Activated T-helper 2 cell treated with anti-CD3 and anti-CD28 coated beads, Interferon-gamma antibody, Interleukin-2, Interleukin-4, amounts not matched to agents 10 μg/mL and 5 μg/mL and 100 μg/mL, durations not matched to agents 14 hours and 24 hours and 36 hours (primary cell): ENCODE measurements around the gene CACNA2D1. TPM values are rescaled to one million over a fixed set of nuclear protein-coding genes. Genes with fewer than 3 reads are reported as not detected.

Source experiments
- DNase-seq: peaks from one replicate; pipeline ENCODE4 v3.0.0; 2021; ENCODE audit warnings: low spot score
- H3K27ac Mint-ChIP-seq: one replicate; pipeline ENCODE4 v1.8.0; 2021; ENCODE audit warnings: mixed read lengths
- H3K27me3 Mint-ChIP-seq: one replicate; pipeline ENCODE4 v1.8.0; 2021; ENCODE audit warnings: low read depth, mixed read lengths
- H3K36me3 Mint-ChIP-seq: one replicate; pipeline ENCODE4 v1.8.0; 2021; ENCODE audit warnings: low read depth, mixed read lengths
- H3K4me1 Mint-ChIP-seq: one replicate; pipeline ENCODE4 v1.8.0; 2021; ENCODE audit warnings: low read depth, mixed read lengths
- H3K4me3 Mint-ChIP-seq: one replicate; pipeline ENCODE4 v1.8.0; 2021; ENCODE audit warnings: low read depth, mild to moderate bottlenecking, moderate library complexity, mixed read lengths
- H3K9me3 Mint-ChIP-seq: one replicate; pipeline ENCODE4 v1.8.0; 2021; ENCODE audit warnings: mixed read lengths
- intact Hi-C: fragments of 100-400 bp; cut with micrococcal nuclease; formaldehyde crosslinking; loops from one replicate; pipeline ENCODE4 v1.15.1; 2023
- total RNA-seq: library from RNA; stranded (reverse); gene quantifications from 2 replicates; pipeline ENCODE4 v1.2.3, GENCODE V29; 2022

The CACNA2D1 gene
- total RNA-seq = not detected in 2 replicates

DNA sequence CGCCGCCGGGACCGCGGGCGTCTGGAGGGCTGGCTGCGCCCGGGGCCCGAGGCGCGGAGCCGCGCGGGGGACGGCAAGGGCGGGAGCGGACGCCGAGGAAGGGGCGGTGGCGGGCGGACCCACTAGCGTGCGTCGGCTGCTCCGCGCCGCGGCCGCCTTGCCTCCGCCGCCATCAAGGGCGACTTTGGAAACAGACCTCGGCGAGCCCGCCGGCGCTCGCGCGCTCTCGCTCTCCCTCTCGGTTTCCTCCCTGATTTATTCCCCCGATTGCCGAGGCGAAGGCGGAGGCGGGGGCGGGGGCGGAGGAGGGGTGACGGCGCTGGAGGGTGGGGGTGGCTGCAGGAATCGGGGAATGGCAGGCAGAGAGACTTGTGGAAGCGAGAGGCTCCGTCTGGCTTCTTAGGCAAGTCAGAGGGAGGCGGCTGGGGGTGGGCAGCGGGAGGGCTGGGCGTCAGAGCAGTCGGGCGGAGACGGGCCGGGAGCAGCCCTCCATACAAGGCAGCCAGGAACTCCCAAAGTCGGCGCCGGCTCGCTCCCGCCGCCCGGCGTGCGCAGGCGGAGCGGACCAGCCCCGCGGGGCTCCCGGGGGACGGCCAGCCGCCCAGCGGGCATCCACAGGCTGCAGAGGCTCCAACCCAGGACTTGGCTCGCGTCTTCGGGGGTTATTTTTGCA is at the start of gene CACNA2D1:
Gene CACNA2D1, minus strand, starts transcription at position 231 of the 673 bp plus-strand sequence.
- intact Hi-C loops = no loop called here
- H3K4me3 Mint-ChIP-seq = peak within 1 kb of the TSS; percentile 30
- H3K27ac Mint-ChIP-seq = no peak within 1 kb of the TSS
- DNase-seq = no peak
- peaks cover 38% of the 10 kb centered on the region for H3K27me3 Mint-ChIP-seq
- peaks cover 2% of the 10 kb centered on the region for H3K4me1 Mint-ChIP-seq
- no peaks in the 10 kb centered on the region for H3K9me3 Mint-ChIP-seq
- H3K36me3 Mint-ChIP-seq = no peaks in the 10 kb centered on the region

GRCh38 chr7:82481499-82482097 is 38.0 kb upstream of the CACNA2D1 start:
- Mint-ChIP-seq H3K4me3 (no peak overlapping the region), H3K9me3 (no peaks in the 10 kb centered on the region), H3K27ac (no peak overlapping the region), H3K4me1 (no peaks in the 10 kb centered on the region), H3K36me3 (no peaks in the 10 kb centered on the region), H3K27me3 (no peaks in the 10 kb centered on the region)
- intact Hi-C loops = no loop called here
- DNase-seq = no peak

- Mint-ChIP-seq H3K27ac (no peak overlapping the region), H3K4me1 (no peaks in the 10 kb centered on the region), H3K36me3 (no peaks in the 10 kb centered on the region), H3K4me3 (no peak overlapping the region), H3K27me3 (no peaks in the 10 kb centered on the region), H3K9me3 (no peaks in the 10 kb centered on the region)
- intact Hi-C loops = no loop called here
- no peak for DNase-seq
Measured at GRCh38 chr7:82477733-82478515, 34.3 kb upstream of the CACNA2D1 start.

- intact Hi-C loops = no loop called here
- no peak for DNase-seq
- Mint-ChIP-seq H3K4me1 (no peaks in the 10 kb centered on the region), H3K36me3 (no peaks in the 10 kb centered on the region), H3K9me3 (no peaks in the 10 kb centered on the region), H3K4me3 (no peak overlapping the region), H3K27ac (no peak overlapping the region), H3K27me3 (no peaks in the 10 kb centered on the region)
Measured at GRCh38 chr7:82472966-82473365, 29.4 kb upstream of the CACNA2D1 start.

- H3K4me3 Mint-ChIP-seq = no peak overlapping the region
Measured at GRCh38 chr7:82471351-82472020, 27.9 kb upstream of the CACNA2D1 start.

DNA sequence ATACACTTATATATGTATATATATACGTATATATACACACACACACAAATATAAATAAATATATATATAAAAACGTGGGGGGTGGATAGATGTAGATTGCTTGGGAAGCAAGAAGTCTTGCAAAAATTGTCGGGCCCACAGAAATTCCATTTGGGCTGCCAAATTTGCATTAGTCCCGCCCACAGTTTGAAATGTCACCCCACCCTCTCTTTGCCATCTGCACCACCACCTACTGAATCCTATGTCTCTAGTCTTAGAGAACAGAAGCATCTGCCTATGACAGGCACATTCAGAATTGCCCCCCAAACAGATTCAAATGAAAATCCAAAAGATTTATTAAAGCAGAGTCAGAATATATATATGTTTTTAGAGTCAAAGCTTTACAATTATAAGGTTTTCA is 25.6 kb upstream of the CACNA2D1 start:
- H3K4me3 Mint-ChIP-seq = no peak overlapping the region
- peaks cover 4% of the 10 kb centered on the region for H3K9me3 Mint-ChIP-seq
- DNase-seq = no peak
- H3K27me3 Mint-ChIP-seq = no peaks in the 10 kb centered on the region
- intact Hi-C loops = no loop called here
- H3K36me3 Mint-ChIP-seq = no peaks in the 10 kb centered on the region
- no peak overlapping the region for H3K27ac Mint-ChIP-seq
- H3K4me1 Mint-ChIP-seq = no peaks in the 10 kb centered on the region

More at GRCh38 chr7:82471351-82472020, 27.9 kb upstream of the CACNA2D1 start:
- H3K27ac Mint-ChIP-seq = no peak overlapping the region
- no peaks in the 10 kb centered on the region for H3K4me1 Mint-ChIP-seq
- H3K36me3 Mint-ChIP-seq = no peaks in the 10 kb centered on the region
- no peak for DNase-seq
- intact Hi-C loops = no loop called here
- H3K9me3 Mint-ChIP-seq = no peaks in the 10 kb centered on the region
- H3K27me3 Mint-ChIP-seq = no peaks in the 10 kb centered on the region

DNA sequence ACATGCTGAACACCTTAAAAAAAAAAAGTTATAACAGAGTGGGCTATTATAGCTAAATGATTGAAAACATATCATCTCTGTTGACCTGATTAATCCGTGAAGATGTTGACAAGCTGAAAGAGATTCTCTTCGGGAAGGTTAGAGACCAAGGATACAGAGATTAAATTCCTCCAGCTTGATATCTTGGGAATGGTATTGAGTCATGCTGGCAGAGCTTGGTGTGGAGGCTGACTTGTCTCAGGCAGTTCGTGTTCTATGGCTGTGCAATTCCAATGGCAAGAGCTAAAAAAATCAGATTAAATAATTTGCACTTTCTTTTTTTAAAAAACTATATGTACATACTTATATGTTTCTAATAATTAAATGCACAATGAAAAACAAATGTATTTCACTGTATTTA is 24.9 kb upstream of the CACNA2D1 start:
- H3K4me1 Mint-ChIP-seq = no peaks in the 10 kb centered on the region

DNA sequence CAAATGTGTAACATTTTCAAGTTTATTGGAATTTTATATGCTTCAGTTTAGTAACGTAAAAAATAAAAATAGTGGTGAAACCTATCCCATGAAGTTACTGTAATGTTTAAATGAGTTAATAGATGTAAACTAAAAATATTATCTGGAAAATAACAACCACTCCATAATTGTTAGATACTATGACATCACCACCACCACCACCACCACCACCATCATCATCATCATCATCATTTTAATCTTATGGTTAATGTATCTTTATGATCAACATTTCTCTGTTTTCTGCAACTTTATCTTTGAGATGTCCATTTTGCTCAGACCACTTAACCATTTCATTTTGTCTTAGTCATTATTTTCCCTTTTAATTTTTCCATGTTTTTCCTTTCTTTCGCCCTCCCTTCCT is 23.4 kb upstream of the CACNA2D1 start:
- no peak overlapping the region for H3K4me3 Mint-ChIP-seq

More for the DNA sequence above, 24.9 kb upstream of the CACNA2D1 start:
- peaks cover 4% of the 10 kb centered on the region for H3K9me3 Mint-ChIP-seq
- no peak for DNase-seq
- no peak overlapping the region for H3K4me3 Mint-ChIP-seq
- intact Hi-C loops = no loop called here
- no peak overlapping the region for H3K27ac Mint-ChIP-seq
- no peaks in the 10 kb centered on the region for H3K36me3 Mint-ChIP-seq
- no peaks in the 10 kb centered on the region for H3K27me3 Mint-ChIP-seq

DNA sequence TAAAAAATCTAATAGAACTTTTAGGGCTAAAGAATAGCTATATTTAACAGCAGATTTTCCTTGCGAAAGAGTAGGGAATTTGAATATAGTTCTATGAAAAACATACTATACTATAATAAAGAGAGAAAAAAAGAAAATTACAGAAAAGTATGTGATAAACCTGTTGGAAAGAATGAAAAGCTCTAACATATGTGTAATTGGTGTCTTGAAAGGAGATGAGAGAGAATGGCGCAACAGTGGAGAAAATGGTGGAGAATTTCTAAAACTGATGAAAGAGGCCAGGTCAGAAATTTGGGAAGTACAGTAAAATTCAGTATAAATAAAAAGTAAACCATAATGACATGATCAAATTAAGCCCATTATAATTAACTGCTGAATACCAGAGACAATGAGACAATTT is 20.8 kb upstream of the CACNA2D1 start:
- H3K36me3 Mint-ChIP-seq = no peaks in the 10 kb centered on the region
- H3K9me3 Mint-ChIP-seq = peaks cover 4% of the 10 kb centered on the region
- H3K4me1 Mint-ChIP-seq = no peaks in the 10 kb centered on the region
- DNase-seq = no peak
- intact Hi-C loops = no loop called here
- H3K27ac Mint-ChIP-seq = no peak overlapping the region
- no peak overlapping the region for H3K4me3 Mint-ChIP-seq
- no peaks in the 10 kb centered on the region for H3K27me3 Mint-ChIP-seq

More for the DNA sequence above, 23.4 kb upstream of the CACNA2D1 start:
- no peak overlapping the region for H3K27ac Mint-ChIP-seq
- intact Hi-C loops = no loop called here
- no peaks in the 10 kb centered on the region for H3K27me3 Mint-ChIP-seq
- DNase-seq = no peak
- no peaks in the 10 kb centered on the region for H3K36me3 Mint-ChIP-seq
- no peaks in the 10 kb centered on the region for H3K4me1 Mint-ChIP-seq
- H3K9me3 Mint-ChIP-seq = peaks cover 4% of the 10 kb centered on the region

DNA sequence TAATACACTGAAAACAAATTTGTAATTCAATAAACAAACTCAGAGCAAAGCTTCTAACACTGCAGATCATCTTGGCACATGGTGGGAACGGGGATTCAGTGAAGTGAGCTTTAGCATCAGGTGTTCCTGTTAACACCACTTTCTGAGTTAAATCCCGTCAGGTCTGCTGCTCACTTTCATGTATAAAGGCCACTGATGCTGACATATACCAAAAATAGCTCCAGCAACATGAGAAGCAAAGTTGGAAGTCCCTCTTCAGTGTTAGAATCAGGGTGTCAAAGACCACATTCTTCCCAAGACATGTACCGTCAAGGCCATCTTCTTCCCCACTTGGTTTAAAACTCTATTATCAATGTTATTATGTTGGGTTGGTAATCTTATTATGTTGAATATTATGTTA is 11.7 kb upstream of the CACNA2D1 start:
- no peak overlapping the region for H3K4me3 Mint-ChIP-seq
- intact Hi-C loops = no loop called here
- no peaks in the 10 kb centered on the region for H3K9me3 Mint-ChIP-seq
- no peaks in the 10 kb centered on the region for H3K4me1 Mint-ChIP-seq
- no peaks in the 10 kb centered on the region for H3K36me3 Mint-ChIP-seq
- H3K27ac Mint-ChIP-seq = no peak overlapping the region
- no peaks in the 10 kb centered on the region for H3K27me3 Mint-ChIP-seq
- DNase-seq = no peak

- Mint-ChIP-seq H3K27me3 (peaks cover 2% of the 10 kb centered on the region), H3K9me3 (no peaks in the 10 kb centered on the region), H3K4me3 (no peak overlapping the region), H3K4me1 (no peaks in the 10 kb centered on the region), H3K36me3 (no peaks in the 10 kb centered on the region), H3K27ac (no peak overlapping the region)
- no peak for DNase-seq
- intact Hi-C loops = no loop called here
Measured at GRCh38 chr7:82450759-82451158, 7.2 kb upstream of the CACNA2D1 start.

DNA sequence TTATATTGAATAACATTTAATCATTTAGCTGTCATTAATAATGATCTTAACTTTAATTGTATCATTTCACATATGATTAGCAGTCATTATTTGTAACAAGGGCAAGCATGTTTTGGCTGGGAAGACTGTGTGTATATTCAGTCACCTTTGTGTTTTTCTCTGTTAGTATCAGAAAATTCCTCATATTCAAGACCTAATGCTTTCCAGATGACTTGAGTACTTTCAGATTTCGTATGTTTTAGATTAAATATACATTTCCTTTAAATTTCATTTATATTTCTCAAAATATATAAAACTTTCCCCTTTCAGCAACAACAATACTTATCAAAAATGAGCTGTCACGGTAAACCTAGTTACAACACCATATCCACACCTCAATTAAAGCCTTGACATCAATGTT is 6.3 kb upstream of the CACNA2D1 start:
- Mint-ChIP-seq H3K36me3 (no peaks in the 10 kb centered on the region), H3K27ac (no peak overlapping the region), H3K4me1 (no peaks in the 10 kb centered on the region), H3K27me3 (peaks cover 11% of the 10 kb centered on the region), H3K4me3 (no peak overlapping the region), H3K9me3 (no peaks in the 10 kb centered on the region)
- intact Hi-C loops = no loop called here
- no peak for DNase-seq

GRCh38 chr7:82446897-82447296 is 3.3 kb upstream of the CACNA2D1 start:
- H3K27ac Mint-ChIP-seq = no peak overlapping the region
- H3K9me3 Mint-ChIP-seq = no peaks in the 10 kb centered on the region
- H3K4me3 Mint-ChIP-seq = no peak overlapping the region
- DNase-seq = no peak
- H3K4me1 Mint-ChIP-seq = peaks cover 2% of the 10 kb centered on the region
- no peaks in the 10 kb centered on the region for H3K36me3 Mint-ChIP-seq
- H3K27me3 Mint-ChIP-seq = peaks cover 27% of the 10 kb centered on the region
- intact Hi-C loops = no loop called here
